ENCODE measurements around the gene CDH23. TPM values are rescaled to one million over a fixed set of nuclear protein-coding genes. Genes with fewer than 3 reads are reported as not detected.
A peak's percentile ranks its signal among the peaks of the same experiment; 100 is the strongest.

The CDH23 gene
- total RNA-seq, 1 donor from 2014 or later, result 0.29 TPM

GRCh38 chr10:71608819-71609768 lies 212.4 kb downstream of the CDH23 start:
- H3K4me1 Mint-ChIP-seq, result no peaks in the 10 kb centered on the region
- ChIA-PET POLR2A (interaction anchor here (0.7 kb wide), 1 partner anchor 292 kb away, joined by 3 read pairs; no protein-coding TSS in a partner anchor), CTCF (interaction anchor here (0.7 to 3.5 kb wide), 12 partner anchors 9 to 295 kb away, joined by 3 to 26 read pairs (median 4); partner anchors contain the start of gene SLC29A3)
- no peaks in the 10 kb centered on the region for H3K9me3 Mint-ChIP-seq
- DNase-seq (peak; percentile 48), ATAC-seq (ENCODE audit: low read depth) (no peak)
- H3K27me3 Mint-ChIP-seq, result peaks cover 3% of the 10 kb centered on the region
- no peak overlapping the region for H3K27ac Mint-ChIP-seq
- intact Hi-C loops (cut with micrococcal nuclease), result loop anchor here (1.0 kb wide), 3 partner anchors 202 to 295 kb away; no protein-coding TSS in a partner anchor
- H3K4me3 Mint-ChIP-seq, result no peak overlapping the region
- no peak for TF ChIP-seq CTCF (IDR thresholded peaks at IDR 0.05)
- H3K36me3 Mint-ChIP-seq (ENCODE audit: low read depth), result no peaks in the 10 kb centered on the region

- intact Hi-C loops (cut with micrococcal nuclease), result no loop called here
- CTCF ChIA-PET, result interaction anchor here (0.7 to 3.5 kb wide), 3 partner anchors 13 to 291 kb away, joined by 3 to 26 read pairs (median 3); partner anchors contain the start of gene SLC29A3
- Mint-ChIP-seq H3K4me3 (no peak overlapping the region), H3K36me3 (ENCODE audit: low read depth) (no peaks in the 10 kb centered on the region), H3K9me3 (no peaks in the 10 kb centered on the region), H3K27me3 (peaks cover 6% of the 10 kb centered on the region), H3K27ac (no peak overlapping the region), H3K4me1 (no peaks in the 10 kb centered on the region)
- POLR2A ChIA-PET, result no interaction called here
- no peak for DNase-seq
- TF ChIP-seq CTCF (IDR thresholded peaks at IDR 0.05), result no peak
- no peak for ATAC-seq (ENCODE audit: low read depth)
These were observed 213.9 kb downstream of the CDH23 start for GRCh38 chr10:71610651-71611050.

- peaks cover 6% of the 10 kb centered on the region for H3K27me3 Mint-ChIP-seq
- no peaks in the 10 kb centered on the region for H3K9me3 Mint-ChIP-seq
- ChIA-PET POLR2A (no interaction called here), CTCF (interaction anchor here (1.7 to 3.5 kb wide), 2 partner anchors 13 to 292 kb away, joined by 3 to 26 read pairs; partner anchors contain the start of gene SLC29A3)
- intact Hi-C loops (cut with micrococcal nuclease), result no loop called here
- H3K27ac Mint-ChIP-seq, result no peak overlapping the region
- TF ChIP-seq CTCF (IDR thresholded peaks at IDR 0.05), result no peak
- ATAC-seq (ENCODE audit: low read depth), result no peak
- no peak overlapping the region for H3K4me3 Mint-ChIP-seq
- H3K4me1 Mint-ChIP-seq, result no peaks in the 10 kb centered on the region
- no peaks in the 10 kb centered on the region for H3K36me3 Mint-ChIP-seq (ENCODE audit: low read depth)
- no peak for DNase-seq
These were observed 214.4 kb downstream of the CDH23 start for GRCh38 chr10:71611131-71611530.

GRCh38 chr10:71611709-71612422 lies 215.1 kb downstream of the CDH23 start:
- CTCF ChIA-PET, result interaction anchor here (0.8 to 3.5 kb wide), 5 partner anchors 14 to 298 kb away, joined by 3 to 26 read pairs (median 4); partner anchors contain the start of gene SLC29A3
- H3K9me3 Mint-ChIP-seq, result no peaks in the 10 kb centered on the region
- peaks cover 6% of the 10 kb centered on the region for H3K27me3 Mint-ChIP-seq
- ATAC-seq (ENCODE audit: low read depth) (no peak), DNase-seq (no peak)
- no peak overlapping the region for H3K27ac Mint-ChIP-seq
- H3K4me3 Mint-ChIP-seq, result no peak overlapping the region
- POLR2A ChIA-PET, result no interaction called here
- TF ChIP-seq CTCF (IDR thresholded peaks at IDR 0.05), result no peak
- H3K4me1 Mint-ChIP-seq, result no peaks in the 10 kb centered on the region
- intact Hi-C loops (cut with micrococcal nuclease), result no loop called here
- H3K36me3 Mint-ChIP-seq (ENCODE audit: low read depth), result no peaks in the 10 kb centered on the region

Measured in activated B cell treated with CpG ODN at 0.5 μM for 24 hours (primary cell).